Pancreas (tissue), 10 donors: ENCODE results near the gene ZC3H10. TPM values are rescaled to one million over a fixed set of nuclear protein-coding genes. Genes with fewer than 3 reads are reported as not detected.
A peak's percentile ranks its signal among the peaks of the same experiment; 100 is the strongest.
"Not testable (repeated sequence)": the region's sequence is repeated elsewhere in the genome, so short reads cannot be mapped to it uniquely, and the experiment has no call there.

Experiments
- ATAC-seq, 4 donors: fragments of 200-7000 bp; cut with Tn5 transposase; one replicate each; pipeline versions ENCODE4 v1.8.0 to v1.9.1; 2020; ENCODE audit warnings: mild to moderate bottlenecking in 4 of 4, moderate library complexity in 4 of 4
- DNase-seq, 6 donors: peaks; one replicate each; pipeline ENCODE4 v3.0.0-alpha.2; 2020
- FAIRE-seq: peaks from 2 replicates; lab custom pipeline; 2012; peaks lifted over from hg19 to GRCh38; lab: Jason Lieb, UNC
- H3K27ac ChIP-seq, 4 donors: fragments of 200-600 bp; sonication (generic); 1 replicate in 3 of 4; 2 replicates in 1 of 4; pipeline versions ENCODE4 v1.5.0 to v1.8.0; 2020
- H3K27me3 ChIP-seq, 4 donors: fragments of 200-600 bp; one replicate each; pipeline ENCODE4 v1.8.0; 2021
- H3K36me3 ChIP-seq, 3 donors: fragments of 200-600 bp; sonication (generic) in 1 of 3; one replicate each; pipeline versions ENCODE4 v1.5.0 to v1.8.0; 2020 to 2021
- H3K4me1 ChIP-seq, 3 donors: fragments of 200-600 bp; one replicate each; pipeline ENCODE4 v1.8.0; 2021
- H3K4me3 ChIP-seq, 4 donors: fragments of 200-600 bp; sonication (generic) in 2 of 4; one replicate each; pipeline versions ENCODE4 v1.5.0 to v1.8.0; 2020 to 2021
- H3K9me3 ChIP-seq, 4 donors: fragments of 200-600 bp; one replicate each; pipeline ENCODE4 v1.8.0; 2021
- CTCF ChIP-seq, 4 donors: fragments of 200-600 bp; sonication (generic) in 3 of 4; IDR thresholded peaks; one replicate each; pipeline versions ENCODE4 v1.5.0 to v1.8.0; 2021; ENCODE audit warnings: antibody characterized with exemption in 4 of 4
- WGBS, 2 donors: extraction: QIAGEN DNeasy Blood & Tissue Kit; methylation state at CpG; one replicate each; pipeline ENCODE4 v1.1.7; 2013; 5-methylcytosine and 5-hydroxymethylcytosine counted together
- intact Hi-C, 3 donors: fragments of 100-400 bp; cut with DNase I; formaldehyde crosslinking; loops; one replicate each; pipeline versions ENCODE4 v1.11.1 to v1.14.2; 2022
- polyA plus RNA-seq, 2 donors: library from polyadenylated mRNA; stranded (reverse); fragments of 200-250 nt; gene quantifications; one replicate each; pipeline ENCODE4 v1.2.3, GENCODE V29; 2013
- total RNA-seq, 6 donors: library from RNA; stranded (reverse); fragmentation: NEBNext Ultra II Directional in 4 of 6; extraction: Animal tissue kit (Norgen Biotek cat#: 25700) in 4 of 6; gene quantifications; one replicate each; pipeline versions ENCODE4 v1.2.1 to v1.2.4, GENCODE V29; 2021 to 2023
- donor health status: healthy with polysubstance abuse.
- donor health status: DM: no; HTN: no; CAD: no; lungs with moderate emphysema.
- donor health status: DM: no; HTN: no; CAD: no.
- donor health status: control.
- donor health status: control.
- donor health status: Bipolar disorder and iron deficiency.
- donor health status: DM: yes; HTN: yes; CAD: no.
- donor health status: DM: no; HTN: no; CAD: no.
- donor health status: DM: no; HTN: no; CAD: no.
- donor health status: DM: yes; HTN: yes; CAD: no.

ZC3H10 gene
- total and polyA plus RNA-seq, 8 donors, result 1.9 to 4.1 (median 3.1) TPM

GRCh38 chr12:56110571-56110970 lies 7.5 kb upstream of the ZC3H10 start:
- H3K9me3 ChIP-seq, result no peaks in the 10 kb centered on the region
- intact Hi-C loops, result no loop called here
- H3K4me3 ChIP-seq, result no peak overlapping the region
- peaks cover 3 to 63% (median 50%) of the 10 kb centered on the region in 3 donors for H3K36me3 ChIP-seq
- no peak overlapping the region for H3K27ac ChIP-seq
- TF ChIP-seq CTCF (IDR thresholded peaks at IDR 0.05), result no peak
- no peaks in the 10 kb centered on the region for H3K27me3 ChIP-seq
- FAIRE-seq (no peak), DNase-seq (no peak), ATAC-seq (no peak)
- WGBS, 2 donors, result 88 to 91% methylated on average over 5 of the region's 5 CpGs
- H3K4me1 ChIP-seq, result peaks cover 0 to 21% (median 3%) of the 10 kb centered on the region in 3 donors

DNA sequence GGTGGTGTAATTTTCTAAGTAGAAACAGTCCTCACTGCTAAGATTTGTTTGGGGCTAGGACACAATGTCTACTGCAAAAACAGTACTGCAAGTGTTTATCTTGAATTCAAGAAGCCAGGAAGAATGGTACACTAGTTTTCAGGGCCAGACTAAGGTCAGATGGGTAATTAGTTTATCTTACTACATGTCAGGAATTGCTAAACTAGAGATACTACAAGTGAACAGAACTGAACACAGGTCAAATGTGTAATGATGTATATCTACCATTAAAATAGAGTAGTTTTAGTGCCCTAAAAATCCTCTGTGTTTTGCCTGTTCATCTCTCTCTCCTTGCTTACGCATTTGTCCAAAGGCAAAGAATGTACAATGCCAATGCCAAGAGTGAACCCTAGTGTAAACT lies 4.0 kb upstream of the ZC3H10 start:
- no peak for TF ChIP-seq CTCF (IDR thresholded peaks at IDR 0.05)
- no peak for DNase-seq
- Histone ChIP-seq H3K27ac (no peak overlapping the region), H3K9me3 (no peaks in the 10 kb centered on the region), H3K4me3 (no peak overlapping the region), H3K4me1 (peaks cover 0 to 10% (median 4%) of the 10 kb centered on the region in 3 donors), H3K36me3 (peaks cover 3 to 38% (median 36%) of the 10 kb centered on the region in 3 donors), H3K27me3 (no peaks in the 10 kb centered on the region)
- WGBS, 2 donors, result 84 to 91% methylated on average over 1 of the region's 1 CpG
- no peak for FAIRE-seq
- intact Hi-C loops, result no loop called here
- ATAC-seq, result no peak

DNA sequence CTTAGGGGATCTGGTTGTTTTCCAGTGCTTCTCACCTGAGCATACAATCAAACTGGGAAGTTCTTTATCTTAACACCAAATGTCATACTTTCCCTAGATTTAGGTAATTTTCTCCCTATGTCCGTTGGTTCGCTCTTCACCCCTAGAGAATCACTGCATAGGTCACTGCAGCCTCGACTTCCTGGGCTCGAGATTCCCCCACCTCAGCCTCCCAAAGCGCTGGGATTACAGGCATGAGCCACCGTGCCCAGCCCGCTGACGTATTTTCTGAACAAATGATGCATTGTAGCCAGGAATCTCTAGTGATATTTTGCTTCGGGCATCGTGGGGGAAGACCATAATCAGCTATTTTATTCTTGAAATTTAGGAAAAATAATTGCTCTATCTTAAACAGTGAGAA lies 2.7 kb upstream of the ZC3H10 start:
- WGBS, 2 donors, result 27 to 31% methylated on average over 10 of the region's 10 CpGs

DNA sequence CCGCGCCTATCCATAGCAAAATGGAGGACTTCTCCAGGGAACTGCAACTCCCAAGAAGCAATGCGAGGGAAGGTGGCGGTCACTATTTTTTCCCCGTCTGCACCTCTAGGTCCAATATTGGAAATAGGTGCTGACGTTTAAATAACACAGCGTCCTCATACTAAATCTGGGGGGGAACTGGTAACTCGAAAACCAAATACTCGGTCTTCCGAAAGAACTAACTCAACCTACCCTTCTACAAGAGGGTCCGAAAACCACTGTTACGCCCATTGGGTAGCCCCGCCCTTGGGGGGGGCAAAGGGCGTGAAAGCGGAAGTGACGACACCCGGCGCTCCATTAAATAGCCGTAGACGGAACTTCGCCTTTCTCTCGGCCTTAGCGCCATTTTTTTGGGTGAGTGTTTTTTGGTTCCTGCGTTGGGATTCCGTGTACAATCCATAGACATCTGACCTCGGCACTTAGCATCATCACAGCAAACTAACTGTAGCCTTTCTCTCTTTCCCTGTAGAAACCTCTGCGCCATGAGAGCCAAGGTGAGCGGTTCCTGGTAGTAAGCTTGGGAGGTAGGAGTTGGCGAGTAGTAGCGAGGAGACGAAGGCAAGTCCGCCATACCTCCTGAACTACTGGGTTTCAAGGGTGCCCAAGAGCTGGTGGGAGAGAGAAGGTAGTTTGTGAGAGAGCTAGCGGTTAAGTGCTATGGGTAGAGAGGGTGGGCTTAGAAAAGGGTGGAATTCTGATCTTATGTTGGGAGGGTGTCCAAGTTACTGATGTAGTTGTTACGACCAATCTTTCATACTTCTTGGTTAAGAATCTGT lies 1.6 kb upstream of the ZC3H10 start, which contains the start of gene RPL41:
Gene RPL41 (plus strand): TSS at position 367 of the 815 bp plus-strand sequence.
- no peak for FAIRE-seq
- DNase-seq, result peak; percentile 90 to 94 (median 92)
- peak within 1 kb of the TSS; percentile 76 to 94 (median 86) for H3K27ac ChIP-seq
- H3K27me3 ChIP-seq, result no peaks in the 10 kb centered on the region
- WGBS, 2 donors, result 0% methylated on average over 34 of the region's 34 CpGs
- peak; percentile 71 to 84 (median 75) for ATAC-seq
- peak within 1 kb of the TSS; percentile 45 to 84 (median 66) for H3K4me3 ChIP-seq
- H3K36me3 ChIP-seq, result peaks cover 0 to 18% (median 13%) of the 10 kb centered on the region in 3 donors
- intact Hi-C loops, result loop anchor here in 1 of 3 donors (5.0 kb wide), 1 partner anchor 39 kb away; no protein-coding TSS in a partner anchor
- no peak for TF ChIP-seq CTCF (IDR thresholded peaks at IDR 0.05)
- no peaks in the 10 kb centered on the region for H3K9me3 ChIP-seq
- H3K4me1 ChIP-seq, result peaks cover 0 to 17% (median 13%) of the 10 kb centered on the region in 3 donors

More for the DNA sequence above, 2.7 kb upstream of the ZC3H10 start:
- Histone ChIP-seq H3K36me3 (peaks cover 3 to 25% (median 24%) of the 10 kb centered on the region in 3 donors), H3K4me3 (peak overlapping the region in 3 of 4 donors; percentile 65 to 84 (median 67)), H3K27me3 (no peaks in the 10 kb centered on the region), H3K9me3 (no peaks in the 10 kb centered on the region), H3K4me1 (peaks cover 0 to 17% (median 13%) of the 10 kb centered on the region in 3 donors), H3K27ac (peak overlapping the region; percentile 76 to 94 (median 86))
- TF ChIP-seq CTCF (IDR thresholded peaks at IDR 0.05), result no peak
- peak in 2 of 6 donors; percentile 37 to 41 for DNase-seq
- FAIRE-seq, result no peak
- no peak for ATAC-seq
- intact Hi-C loops, result loop anchor here in 1 of 3 donors (5.0 kb wide), 1 partner anchor 38 kb away; no protein-coding TSS in a partner anchor

GRCh38 chr12:56117082-56117706 lies 872 bp upstream of the ZC3H10 start:
- FAIRE-seq, ATAC-seq, H3K27me3 ChIP-seq, H3K9me3 ChIP-seq: not testable (repeated sequence)
- H3K4me3 ChIP-seq, result peak overlapping the region; percentile 45 to 84 (median 66)
- intact Hi-C loops, result loop anchor here in 1 of 3 donors (5.0 kb wide), 1 partner anchor 40 kb away; no protein-coding TSS in a partner anchor
- peaks cover 0 to 17% (median 13%) of the 10 kb centered on the region in 3 donors for H3K4me1 ChIP-seq
- H3K36me3 ChIP-seq, result peaks cover 0 to 15% (median 8%) of the 10 kb centered on the region in 3 donors
- peak in 1 of 6 donors; percentile 36 for DNase-seq
- peak overlapping the region; percentile 76 to 94 (median 86) for H3K27ac ChIP-seq
- 1 to 2% methylated on average over 12 of the region's 16 CpGs for WGBS, 2 donors
